ENCODE data around the gene DOCK8. TPM values are rescaled to one million over a fixed set of nuclear protein-coding genes. Genes with fewer than 3 reads are reported as not detected.
A peak's percentile ranks its signal among the peaks of the same experiment; 100 is the strongest.
"Not testable (repeated sequence)": the region's sequence is repeated elsewhere in the genome, so short reads cannot be mapped to it uniquely, and the experiment has no call there.

The DOCK8 gene
- total RNA-seq, 1 experiment from 2014 or later, result 2.2 TPM

DNA sequence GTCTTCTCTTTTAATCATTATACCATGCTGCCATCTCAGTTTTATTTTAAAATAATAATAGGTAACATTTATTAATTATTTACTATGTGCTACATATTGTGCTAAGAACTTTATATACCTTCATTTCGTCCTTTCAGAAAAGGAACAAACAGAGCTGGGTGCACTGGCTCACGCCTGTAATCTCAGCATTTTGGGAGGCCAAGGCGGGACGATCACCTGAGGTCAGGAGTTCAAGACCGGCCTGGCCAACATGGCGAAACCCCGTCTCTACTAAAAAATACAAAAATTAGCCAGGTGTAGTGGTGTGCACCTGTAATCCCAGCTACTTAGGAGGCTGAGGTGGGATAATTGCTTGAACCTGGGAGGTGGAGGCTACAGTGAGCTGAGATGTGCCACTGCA lies 4.4 kb downstream of the DOCK8 start:
- DNase-seq; H3K27me3 ChIP-seq; H3K4me3 ChIP-seq; H3K27ac ChIP-seq; H3K36me3 ChIP-seq; H3K9me3 ChIP-seq (replicated peaks); H3K4me1 ChIP-seq: not testable (repeated sequence)

DNA sequence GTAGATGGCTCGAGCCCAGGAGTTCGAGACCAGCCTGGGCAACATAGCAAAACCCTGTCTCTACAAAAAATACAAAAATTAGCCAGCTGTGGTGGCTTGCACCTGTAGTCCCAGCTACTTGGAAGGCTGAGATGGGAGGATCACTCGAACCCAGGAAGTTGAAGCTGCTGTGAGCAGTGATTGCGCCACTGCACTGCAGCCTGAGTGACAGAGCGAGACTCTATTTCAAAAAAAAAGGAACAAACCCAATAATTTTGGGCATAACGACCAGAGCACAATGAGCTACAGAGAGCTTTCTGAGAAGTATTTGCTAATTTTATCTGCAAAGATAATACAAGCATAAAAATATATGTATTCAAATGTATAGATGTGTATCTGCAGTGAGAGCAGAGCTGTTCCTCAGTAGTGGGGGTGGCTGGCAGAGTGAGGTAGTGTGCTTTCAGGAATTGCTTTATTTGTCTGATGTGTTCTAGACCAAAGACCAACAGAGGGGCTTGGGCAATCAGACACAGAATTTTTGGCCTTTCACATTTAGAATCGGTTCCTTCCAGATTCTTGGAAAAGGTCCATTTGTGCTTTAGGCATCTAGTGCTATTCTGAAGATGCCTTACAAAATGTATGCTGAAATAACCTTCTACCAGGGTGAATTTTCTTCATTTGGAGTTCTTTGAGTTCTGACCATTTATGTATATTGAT lies 5.2 kb downstream of the DOCK8 start:
- Histone ChIP-seq H3K4me1 (no peaks in the 10 kb centered on the region), H3K36me3 (no peaks in the 10 kb centered on the region), H3K27me3 (no peaks in the 10 kb centered on the region; the same call in 1 of the 2 replicates), H3K4me3 (no peak overlapping the region), H3K27ac (no peak overlapping the region), H3K9me3 (replicated peaks) (no peaks in the 10 kb centered on the region)
- DNase-seq, result no peak

DNA sequence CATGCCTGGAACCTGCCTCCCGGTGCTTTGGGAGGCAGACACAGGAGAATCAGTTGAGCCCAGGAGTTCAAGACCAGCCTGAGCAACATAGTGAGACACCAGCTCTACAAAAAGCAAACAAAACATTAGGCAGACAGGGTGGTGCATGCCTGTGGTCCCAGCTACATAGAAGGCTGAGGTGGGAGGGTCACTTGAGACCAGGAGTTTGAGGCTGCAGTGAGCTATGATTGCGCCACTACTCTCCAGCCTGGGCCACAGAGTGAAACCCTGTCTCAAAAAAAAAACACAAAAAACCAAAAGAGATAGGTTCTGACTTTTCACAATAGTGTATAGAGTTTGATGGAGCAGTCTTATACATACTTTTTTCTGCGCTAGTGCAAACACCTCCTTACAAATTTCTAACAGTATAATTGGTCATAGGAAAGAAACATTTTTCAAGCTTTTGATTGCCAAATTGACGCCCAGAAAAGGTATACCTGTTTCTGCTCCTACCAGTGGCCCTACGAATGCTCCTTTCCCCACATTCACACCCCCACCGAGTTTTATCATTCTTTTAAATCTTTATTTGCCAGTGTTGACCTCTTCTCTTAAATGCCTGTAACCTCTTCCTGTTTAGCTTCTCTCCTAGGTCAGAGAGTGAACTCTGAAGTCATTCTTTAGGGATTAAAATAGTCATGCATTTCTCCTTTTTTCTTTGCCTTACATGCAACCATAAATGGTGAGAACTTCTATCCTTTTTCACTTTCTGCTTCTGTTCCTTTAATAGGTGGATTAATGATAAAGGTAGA lies 7.5 kb downstream of the DOCK8 start:
- Histone ChIP-seq H3K4me3 (no peak overlapping the region), H3K9me3 (replicated peaks) (no peaks in the 10 kb centered on the region), H3K4me1 (no peaks in the 10 kb centered on the region), H3K36me3 (no peaks in the 10 kb centered on the region), H3K27ac (no peak overlapping the region), H3K27me3 (no peaks in the 10 kb centered on the region; the same call in 1 of the 2 replicates)
- DNase-seq, result no peak

DNA sequence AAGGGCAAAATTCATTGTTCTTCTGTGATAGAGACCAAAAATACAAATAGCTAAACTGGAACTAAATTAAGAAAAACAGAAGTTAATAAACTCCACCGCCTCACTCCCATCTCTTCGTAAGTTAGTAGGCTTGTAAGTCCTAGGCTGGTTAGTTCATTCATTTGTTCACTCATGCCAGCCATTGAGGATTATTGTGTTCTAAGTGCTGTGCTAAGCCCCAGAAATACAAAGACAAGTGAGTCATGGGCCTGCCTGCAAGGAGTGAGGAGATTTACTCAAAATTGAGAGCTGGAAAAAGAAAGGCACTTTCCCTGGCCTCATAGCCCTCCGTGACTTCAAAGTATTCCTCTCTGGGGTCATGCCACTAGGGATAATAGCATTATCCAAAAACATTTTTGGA lies 8.5 kb downstream of the DOCK8 start:
- Histone ChIP-seq H3K36me3 (no peaks in the 10 kb centered on the region), H3K9me3 (replicated peaks) (no peaks in the 10 kb centered on the region), H3K4me3 (no peak overlapping the region), H3K27ac (no peak overlapping the region), H3K4me1 (no peaks in the 10 kb centered on the region), H3K27me3 (no peaks in the 10 kb centered on the region; the same call in 1 of the 2 replicates)
- DNase-seq, result no peak

DNA sequence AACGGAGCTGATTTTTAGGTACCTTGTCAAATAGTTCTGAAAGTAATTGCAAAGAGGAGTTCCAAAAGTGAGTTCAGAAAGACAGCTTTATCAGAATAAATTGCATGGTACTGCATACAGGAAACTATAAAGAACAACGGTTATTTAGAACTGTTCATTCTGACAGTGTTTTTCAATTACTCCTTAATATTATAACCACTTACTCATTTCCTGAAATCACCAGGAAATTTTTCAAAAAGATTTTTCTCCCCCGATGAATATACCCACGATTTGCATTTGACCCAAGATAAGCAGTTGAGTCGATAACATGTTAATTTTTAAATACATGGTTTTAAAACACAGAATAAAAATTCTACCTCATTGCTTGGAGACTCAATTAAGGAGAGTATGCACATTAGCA lies 9.4 kb downstream of the DOCK8 start:
- no peaks in the 10 kb centered on the region for H3K27me3 ChIP-seq
- H3K4me1 ChIP-seq, result no peaks in the 10 kb centered on the region
- H3K4me3 ChIP-seq, result no peak overlapping the region
- DNase-seq, result no peak
- no peak overlapping the region for H3K27ac ChIP-seq
- no peaks in the 10 kb centered on the region for H3K36me3 ChIP-seq
- H3K9me3 ChIP-seq (replicated peaks), result no peaks in the 10 kb centered on the region

DNA sequence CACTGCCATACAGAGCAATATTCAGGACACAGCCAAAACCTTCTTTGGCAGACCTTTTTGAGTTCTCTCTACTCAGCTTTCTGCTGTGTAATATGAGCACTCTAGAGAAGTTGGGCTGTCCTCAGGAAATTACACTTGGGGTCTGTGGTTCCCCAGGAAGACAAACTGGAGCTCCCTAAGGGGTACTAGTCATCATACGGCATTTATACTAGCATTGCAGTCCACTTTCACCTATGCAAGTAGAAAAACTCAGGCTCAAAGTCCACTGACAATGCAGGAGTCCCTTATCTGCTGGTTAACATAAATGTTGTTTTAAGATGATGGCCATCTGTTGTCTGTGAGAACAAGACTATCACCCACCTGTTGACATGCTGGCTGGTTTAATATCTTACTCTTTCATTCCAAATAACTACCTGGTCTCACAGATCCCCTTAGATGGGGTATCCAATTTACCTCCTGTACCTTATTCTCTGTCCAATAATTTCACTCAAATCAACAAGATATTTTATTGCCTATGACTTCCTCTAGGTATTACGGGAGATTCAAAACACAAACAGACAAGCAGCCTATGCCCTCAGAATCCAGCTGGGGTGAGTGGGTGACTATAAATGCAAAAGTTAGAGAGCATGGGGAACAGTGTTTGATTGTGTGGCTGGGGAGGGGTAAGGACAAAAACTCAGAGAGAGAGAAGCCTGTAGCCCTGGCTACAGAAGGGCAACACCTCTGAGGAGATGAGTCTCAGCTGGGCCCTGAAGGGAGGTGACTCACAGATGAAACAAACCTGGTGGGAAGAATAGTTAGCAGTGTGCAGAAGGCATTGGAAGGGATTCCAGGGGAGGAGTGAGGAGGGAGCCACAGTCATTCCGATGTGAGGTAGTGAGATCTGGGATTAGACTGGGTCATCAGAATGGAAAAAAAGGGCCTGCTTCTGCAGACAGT lies 10.2 kb downstream of the DOCK8 start:
- peak in 1 of 2 experiments; percentile 20 for DNase-seq

DNA sequence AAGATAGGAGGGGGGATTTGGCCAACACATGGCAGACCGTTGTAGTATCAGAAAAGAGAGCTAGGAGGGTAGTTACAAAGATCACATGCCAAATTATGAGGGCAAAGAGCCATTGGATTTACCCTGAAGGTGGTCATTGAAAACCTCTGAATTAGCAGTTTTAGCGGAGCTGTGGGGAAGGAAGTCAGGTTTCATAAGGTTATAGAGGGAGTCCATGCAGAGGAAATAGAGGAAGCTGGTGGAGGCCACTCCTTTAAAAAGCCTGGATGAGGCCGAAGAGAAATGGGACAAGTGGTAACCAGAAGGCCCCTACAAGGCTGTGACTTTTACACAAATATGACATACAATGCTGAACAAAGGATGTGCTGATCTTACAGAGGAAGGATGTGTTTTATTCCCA lies 13.2 kb downstream of the DOCK8 start:
- no peaks in the 10 kb centered on the region for H3K36me3 ChIP-seq
- H3K9me3 ChIP-seq (replicated peaks), result no peaks in the 10 kb centered on the region
- no peaks in the 10 kb centered on the region for H3K27me3 ChIP-seq
- no peak overlapping the region for H3K4me3 ChIP-seq
- DNase-seq, result no peak
- H3K27ac ChIP-seq, result no peak overlapping the region
- no peaks in the 10 kb centered on the region for H3K4me1 ChIP-seq

More for the DNA sequence above, 10.2 kb downstream of the DOCK8 start:
- Histone ChIP-seq H3K4me1 (no peaks in the 10 kb centered on the region), H3K4me3 (no peak overlapping the region), H3K36me3 (no peaks in the 10 kb centered on the region), H3K27ac (no peak overlapping the region), H3K9me3 (replicated peaks) (no peaks in the 10 kb centered on the region), H3K27me3 (no peaks in the 10 kb centered on the region)

DNA sequence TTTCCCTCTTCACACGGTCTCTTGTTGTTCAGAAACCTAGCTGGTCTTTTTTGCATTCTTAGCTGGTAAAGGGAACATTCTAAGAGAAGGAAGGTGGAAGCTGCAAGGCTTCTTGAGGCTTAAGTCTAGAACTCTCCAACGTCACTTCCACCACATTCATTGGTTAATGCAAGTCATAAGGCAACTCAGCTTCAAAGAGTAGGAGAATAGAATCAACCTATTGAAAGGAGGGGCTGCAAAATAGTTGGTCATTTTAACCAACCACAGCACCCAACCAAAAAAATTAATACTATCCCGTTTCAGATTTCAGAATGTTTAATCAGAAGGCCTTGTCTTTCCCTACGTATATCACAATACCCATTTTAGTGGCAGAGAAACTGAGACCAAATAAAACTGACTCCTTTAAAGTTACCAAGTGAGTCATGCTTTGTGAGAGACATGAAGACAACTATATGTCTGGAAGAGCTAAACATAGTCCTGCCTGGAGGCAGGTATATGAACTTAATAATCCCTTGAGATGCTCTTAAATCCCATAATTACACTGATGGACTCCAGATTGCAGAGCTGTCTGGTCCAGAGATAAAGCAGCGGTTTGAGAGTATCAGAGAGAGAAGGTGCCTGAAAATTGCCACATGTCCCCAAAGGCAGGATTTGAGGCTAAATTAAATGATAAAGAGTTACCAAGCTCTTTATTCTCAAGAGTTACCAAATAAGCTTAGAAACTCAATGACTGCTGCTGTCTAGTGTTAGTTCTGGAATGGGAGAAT lies 14.4 kb downstream of the DOCK8 start:
- H3K4me1 ChIP-seq, result no peaks in the 10 kb centered on the region
- no peak for DNase-seq
- no peak overlapping the region for H3K27ac ChIP-seq
- H3K36me3 ChIP-seq, result no peaks in the 10 kb centered on the region
- H3K9me3 ChIP-seq (replicated peaks), result no peaks in the 10 kb centered on the region
- H3K4me3 ChIP-seq, result no peak overlapping the region
- no peaks in the 10 kb centered on the region for H3K27me3 ChIP-seq

DNA sequence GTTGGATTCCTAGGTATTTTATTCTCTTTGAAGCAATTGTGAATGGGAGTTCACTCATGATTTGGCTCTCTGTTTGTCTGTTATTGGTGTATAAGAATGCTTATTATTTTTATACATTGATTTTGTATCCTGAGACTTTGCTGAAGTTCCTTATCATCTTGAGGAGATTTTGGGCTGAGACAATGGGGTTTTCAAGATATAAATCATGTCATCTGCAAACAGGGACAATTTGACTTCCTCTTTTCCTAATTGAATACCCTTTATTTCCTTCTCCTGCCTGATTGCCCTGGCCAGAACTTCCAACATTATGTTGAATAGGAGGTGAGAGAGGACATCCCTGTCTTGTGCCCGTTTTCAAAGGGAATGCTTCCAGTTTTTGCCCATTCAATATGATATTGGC lies 17.0 kb downstream of the DOCK8 start:
- H3K27ac ChIP-seq; DNase-seq; H3K9me3 ChIP-seq (replicated peaks); H3K4me1 ChIP-seq; H3K4me3 ChIP-seq; H3K36me3 ChIP-seq; H3K27me3 ChIP-seq: not testable (repeated sequence)

DNA sequence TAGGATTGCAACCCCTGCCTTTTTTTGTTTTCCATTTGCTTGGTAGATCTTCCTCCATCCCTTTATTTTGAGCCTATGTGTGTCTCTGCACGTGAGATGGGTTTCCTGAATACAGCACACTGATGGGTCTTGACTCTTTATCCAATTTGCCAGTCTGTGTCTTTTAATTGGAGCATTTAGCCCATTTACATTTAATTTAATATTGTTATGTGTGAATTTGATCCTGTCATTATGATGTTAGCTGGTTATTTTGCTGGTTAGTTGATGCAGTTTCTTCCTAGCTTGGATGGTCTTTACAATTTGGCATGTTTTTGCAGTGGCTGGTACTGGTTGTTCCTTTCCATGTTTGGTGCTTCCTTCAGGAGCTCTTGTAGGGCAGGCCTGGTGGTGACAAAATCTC lies 19.0 kb downstream of the DOCK8 start:
- not testable (repeated sequence) for H3K9me3 ChIP-seq (replicated peaks); H3K27ac ChIP-seq; H3K4me3 ChIP-seq; H3K27me3 ChIP-seq; H3K36me3 ChIP-seq; DNase-seq; H3K4me1 ChIP-seq

DNA sequence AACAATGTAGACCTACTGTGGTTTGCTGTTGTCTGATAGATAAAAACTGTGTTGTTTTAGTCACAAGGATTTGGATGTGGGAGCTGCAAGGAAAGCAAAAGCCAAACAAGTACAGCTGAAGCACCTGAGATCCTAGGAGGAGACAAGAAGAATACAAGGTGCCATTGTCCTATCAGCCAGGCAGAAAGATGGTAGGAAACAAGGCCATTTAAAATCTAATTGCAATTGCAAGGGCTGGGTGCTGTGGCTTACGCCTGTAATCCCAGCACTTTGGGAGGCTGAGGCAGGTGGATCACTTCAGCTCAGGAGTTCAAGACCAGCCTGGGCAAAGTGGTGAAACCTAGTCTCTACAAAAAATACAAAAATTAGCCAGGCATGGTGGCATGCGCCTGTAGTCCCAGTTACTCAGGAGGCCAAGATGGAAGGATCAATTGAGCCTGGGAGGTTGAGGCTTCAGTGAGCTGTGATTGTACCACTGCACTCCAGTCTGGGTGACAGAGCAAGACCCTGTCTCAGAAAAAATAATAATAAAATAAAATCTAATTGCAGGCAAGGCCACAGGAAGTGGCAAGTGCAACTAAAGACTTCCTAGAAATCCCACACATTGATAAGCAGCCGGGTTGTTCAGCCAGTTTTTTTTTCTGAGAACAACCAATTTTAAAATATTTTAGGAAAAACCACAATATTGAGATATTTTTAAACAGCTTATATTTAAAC lies 22.6 kb downstream of the DOCK8 start:
- DNase-seq, result no peak
- Histone ChIP-seq H3K9me3 (replicated peaks) (no peaks in the 10 kb centered on the region), H3K4me3 (no peak overlapping the region), H3K4me1 (no peaks in the 10 kb centered on the region), H3K36me3 (no peaks in the 10 kb centered on the region), H3K27ac (no peak overlapping the region), H3K27me3 (no peaks in the 10 kb centered on the region)

DNA sequence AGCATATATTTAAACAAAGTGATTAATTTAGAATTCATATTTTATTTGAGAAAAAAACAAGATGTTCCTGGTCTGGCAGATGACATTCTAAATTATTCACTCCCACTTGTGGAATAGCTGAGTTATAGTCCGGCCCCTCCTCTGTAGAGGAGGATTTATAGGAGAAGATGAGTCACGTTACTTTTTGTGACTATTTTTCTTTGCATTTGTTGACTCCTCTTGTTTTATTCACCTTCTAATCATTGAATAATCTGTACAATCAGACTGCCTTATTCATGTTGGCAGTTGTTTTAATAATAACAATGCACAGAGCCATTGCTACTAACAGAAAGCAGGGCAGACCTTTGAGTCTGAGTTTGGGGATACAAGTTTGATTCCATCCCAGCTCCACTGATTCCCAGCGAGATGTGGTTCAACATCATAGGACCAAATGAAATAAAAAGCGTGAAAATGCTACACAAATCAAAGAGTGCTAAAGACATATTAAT lies 23.2 kb downstream of the DOCK8 start:
- Histone ChIP-seq H3K27me3 (no peaks in the 10 kb centered on the region), H3K36me3 (no peaks in the 10 kb centered on the region), H3K27ac (no peak overlapping the region), H3K9me3 (replicated peaks) (no peaks in the 10 kb centered on the region), H3K4me3 (no peak overlapping the region), H3K4me1 (no peaks in the 10 kb centered on the region)
- DNase-seq, result no peak

DNA sequence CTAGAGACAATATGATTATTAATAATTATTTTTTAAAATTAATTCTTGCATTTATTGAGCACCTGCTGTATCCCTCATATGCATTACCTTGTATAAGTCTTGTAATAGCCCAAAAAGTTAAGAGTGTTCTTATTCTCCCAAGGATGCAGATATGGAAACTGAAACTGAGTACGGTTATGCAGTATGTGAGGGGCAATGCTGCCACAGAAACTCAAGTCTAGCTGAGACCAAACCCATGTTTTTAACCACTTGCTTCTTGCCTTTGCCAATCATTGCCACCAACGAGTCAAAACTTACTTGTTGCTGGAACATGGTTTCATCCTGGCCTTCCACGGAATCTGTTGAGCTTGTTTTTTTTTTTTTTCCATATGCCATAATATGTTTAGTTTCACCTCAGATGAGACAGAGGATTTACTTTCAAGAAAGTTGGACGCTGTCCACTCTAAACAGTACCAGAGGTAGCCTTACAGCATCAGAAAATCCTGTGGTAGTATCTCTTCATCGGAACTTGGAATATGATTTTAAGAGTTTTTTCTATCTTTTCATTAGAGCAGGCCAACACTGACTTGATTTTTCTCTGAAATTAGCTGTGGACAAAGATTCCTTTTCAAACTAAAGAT lies 27.9 kb downstream of the DOCK8 start:
- Histone ChIP-seq H3K27me3 (no peaks in the 10 kb centered on the region), H3K27ac (no peak overlapping the region), H3K9me3 (replicated peaks) (no peaks in the 10 kb centered on the region), H3K4me3 (no peak overlapping the region), H3K36me3 (no peaks in the 10 kb centered on the region), H3K4me1 (no peaks in the 10 kb centered on the region)
- DNase-seq, result no peak
